Measurements from ENCODE around the gene MTR. TPM values are rescaled to one million over a fixed set of nuclear protein-coding genes. Genes with fewer than 3 reads are reported as not detected.

The MTR gene
- total and polyA plus RNA-seq, 4 donors, result 4.6 to 59.5 (median 32.1) TPM

- Histone ChIP-seq H3K36me3 (ENCODE audit: control insufficient read depth in 1 of 2, insufficient read depth in 2 of 2, low read length in 1 of 2) (no peaks in the 10 kb centered on the region), H3K27ac (ENCODE audit: low read depth in 1 of 2, low read length in 2 of 2) (peak overlapping the region; percentile 70 to 84), H3K4me1 (ENCODE audit: control insufficient read depth in 1 of 2, insufficient read depth in 2 of 2, low read length in 2 of 2) (no peaks in the 10 kb centered on the region), H3K27me3 (ENCODE audit: control insufficient read depth in 1 of 2, insufficient read depth in 2 of 2, low read length in 1 of 2) (no peaks in the 10 kb centered on the region), H3K9me3 (ENCODE audit: control insufficient read depth, low read length) (no peaks in the 10 kb centered on the region), H3K4me3 (ENCODE audit: low read length in 2 of 2) (peak overlapping the region; percentile 60 to 94)
- no peak for DNase-seq
- peak; percentile 60 for ATAC-seq (ENCODE audit: low FRiP score)
- intact Hi-C loops (cut with DNase I), result no loop called here
- WGBS, 2 donors, result 1% methylated on average over 41 of the region's 41 CpGs
Observed at GRCh38 chr1:236795757-236796667, 920 bp downstream of the MTR start.

- Histone ChIP-seq H3K9me3 (ENCODE audit: control insufficient read depth, low read length) (no peaks in the 10 kb centered on the region), H3K27ac (ENCODE audit: low read depth in 1 of 2, low read length in 2 of 2) (no peak overlapping the region), H3K27me3 (ENCODE audit: control insufficient read depth in 1 of 2, insufficient read depth in 2 of 2, low read length in 1 of 2) (no peaks in the 10 kb centered on the region), H3K4me1 (ENCODE audit: control insufficient read depth in 1 of 2, insufficient read depth in 2 of 2, low read length in 2 of 2) (no peaks in the 10 kb centered on the region), H3K36me3 (ENCODE audit: control insufficient read depth in 1 of 2, insufficient read depth in 2 of 2, low read length in 1 of 2) (no peaks in the 10 kb centered on the region), H3K4me3 (ENCODE audit: low read length in 2 of 2) (no peak overlapping the region)
- WGBS, 2 donors, result 91 to 94% methylated on average over 5 of the region's 5 CpGs
- intact Hi-C loops (cut with DNase I), result no loop called here
- DNase-seq (no peak), ATAC-seq (ENCODE audit: low FRiP score) (no peak)
Observed at GRCh38 chr1:236799001-236799400, 3.9 kb downstream of the MTR start.

GRCh38 chr1:236800002-236800620 lies 5.0 kb downstream of the MTR start:
- WGBS, 2 donors, result 76 to 90% methylated on average over 5 of the region's 5 CpGs
- Histone ChIP-seq H3K9me3 (ENCODE audit: control insufficient read depth, low read length) (no peaks in the 10 kb centered on the region), H3K4me3 (ENCODE audit: low read length in 2 of 2) (no peak overlapping the region), H3K27me3 (ENCODE audit: control insufficient read depth in 1 of 2, insufficient read depth in 2 of 2, low read length in 1 of 2) (no peaks in the 10 kb centered on the region), H3K36me3 (ENCODE audit: control insufficient read depth in 1 of 2, insufficient read depth in 2 of 2, low read length in 1 of 2) (no peaks in the 10 kb centered on the region), H3K27ac (ENCODE audit: low read depth in 1 of 2, low read length in 2 of 2) (no peak overlapping the region), H3K4me1 (ENCODE audit: control insufficient read depth in 1 of 2, insufficient read depth in 2 of 2, low read length in 2 of 2) (no peaks in the 10 kb centered on the region)
- ATAC-seq (ENCODE audit: low FRiP score), result no peak
- no peak for DNase-seq
- intact Hi-C loops (cut with DNase I), result no loop called here

DNA sequence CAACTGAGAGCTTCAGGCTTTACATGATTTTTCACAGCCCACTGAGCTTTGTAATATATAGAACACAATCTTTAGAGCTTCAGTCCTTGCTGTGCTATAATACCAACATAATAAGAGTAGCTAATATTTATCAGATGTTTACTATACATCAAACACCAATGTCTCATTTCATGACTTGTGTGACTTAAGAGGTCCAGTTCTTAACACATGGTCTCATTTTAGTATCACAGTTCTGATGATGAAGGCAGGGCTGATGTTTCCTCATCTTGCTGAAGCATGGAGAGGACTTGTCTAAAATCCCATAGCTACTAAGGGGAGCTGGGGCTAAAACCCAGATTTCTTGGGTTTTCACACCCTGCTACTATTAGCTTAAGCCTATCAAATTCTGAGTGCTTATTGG lies 5.5 kb downstream of the MTR start:
- Histone ChIP-seq H3K4me1 (ENCODE audit: control insufficient read depth in 1 of 2, insufficient read depth in 2 of 2, low read length in 2 of 2) (no peaks in the 10 kb centered on the region), H3K36me3 (ENCODE audit: control insufficient read depth in 1 of 2, insufficient read depth in 2 of 2, low read length in 1 of 2) (no peaks in the 10 kb centered on the region), H3K4me3 (ENCODE audit: low read length in 2 of 2) (no peak overlapping the region), H3K27ac (ENCODE audit: low read depth in 1 of 2, low read length in 2 of 2) (no peak overlapping the region), H3K27me3 (ENCODE audit: control insufficient read depth in 1 of 2, insufficient read depth in 2 of 2, low read length in 1 of 2) (no peaks in the 10 kb centered on the region), H3K9me3 (ENCODE audit: control insufficient read depth, low read length) (no peaks in the 10 kb centered on the region)
- DNase-seq (no peak), ATAC-seq (ENCODE audit: low FRiP score) (no peak)
- intact Hi-C loops (cut with DNase I), result no loop called here

- Histone ChIP-seq H3K4me1 (ENCODE audit: control insufficient read depth in 1 of 2, insufficient read depth in 2 of 2, low read length in 2 of 2) (no peaks in the 10 kb centered on the region), H3K4me3 (ENCODE audit: low read length in 2 of 2) (no peak overlapping the region), H3K27ac (ENCODE audit: low read depth in 1 of 2, low read length in 2 of 2) (no peak overlapping the region), H3K36me3 (ENCODE audit: control insufficient read depth in 1 of 2, insufficient read depth in 2 of 2, low read length in 1 of 2) (no peaks in the 10 kb centered on the region), H3K27me3 (ENCODE audit: control insufficient read depth in 1 of 2, insufficient read depth in 2 of 2, low read length in 1 of 2) (no peaks in the 10 kb centered on the region), H3K9me3 (ENCODE audit: control insufficient read depth, low read length) (no peaks in the 10 kb centered on the region)
- DNase-seq (no peak), ATAC-seq (ENCODE audit: low FRiP score) (no peak)
- intact Hi-C loops (cut with DNase I), result no loop called here
- 62 to 96% methylated on average over 3 of the region's 3 CpGs for WGBS, 2 donors
Observed at GRCh38 chr1:236802264-236802663, 7.2 kb downstream of the MTR start.

GRCh38 chr1:236806634-236807033 lies 11.5 kb downstream of the MTR start:
- Histone ChIP-seq H3K36me3 (ENCODE audit: control insufficient read depth in 1 of 2, insufficient read depth in 2 of 2, low read length in 1 of 2) (peaks cover 4 to 6% of the 10 kb centered on the region in 2 donors), H3K27ac (ENCODE audit: low read depth in 1 of 2, low read length in 2 of 2) (no peak overlapping the region), H3K27me3 (ENCODE audit: control insufficient read depth in 1 of 2, insufficient read depth in 2 of 2, low read length in 1 of 2) (no peaks in the 10 kb centered on the region), H3K9me3 (ENCODE audit: control insufficient read depth, low read length) (no peaks in the 10 kb centered on the region), H3K4me3 (ENCODE audit: low read length in 2 of 2) (no peak overlapping the region), H3K4me1 (ENCODE audit: control insufficient read depth in 1 of 2, insufficient read depth in 2 of 2, low read length in 2 of 2) (no peaks in the 10 kb centered on the region)
- 87 to 91% methylated on average over 2 of the region's 2 CpGs for WGBS, 2 donors
- ATAC-seq (ENCODE audit: low FRiP score), result no peak
- no peak for DNase-seq
- intact Hi-C loops (cut with DNase I), result no loop called here

DNA sequence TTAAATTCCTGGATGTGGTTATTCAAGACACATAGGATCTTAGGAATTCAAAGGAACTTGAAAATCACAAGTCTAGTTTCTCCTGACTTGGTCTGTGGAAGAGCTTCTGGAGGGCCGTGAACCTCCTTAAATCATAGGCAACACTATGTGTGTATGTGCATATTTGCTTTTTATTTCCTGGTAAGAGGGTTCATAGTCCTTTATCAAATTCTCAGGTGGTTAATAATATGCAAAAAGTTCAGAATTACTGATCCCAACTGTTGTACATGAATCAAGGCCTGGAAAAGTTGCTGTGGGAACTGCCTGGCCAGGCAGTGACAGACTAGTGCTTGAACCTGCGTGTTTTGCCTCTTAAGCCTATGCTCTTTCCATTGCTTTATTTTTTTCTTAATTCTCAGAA lies 12.9 kb downstream of the MTR start:
- 93% methylated on average over 2 of the region's 2 CpGs for WGBS, 2 donors
- intact Hi-C loops (cut with DNase I), result no loop called here
- ATAC-seq (ENCODE audit: low FRiP score) (no peak), DNase-seq (no peak)
- Histone ChIP-seq H3K36me3 (ENCODE audit: control insufficient read depth in 1 of 2, insufficient read depth in 2 of 2, low read length in 1 of 2) (peaks cover 4 to 8% of the 10 kb centered on the region in 2 donors), H3K4me3 (ENCODE audit: low read length in 2 of 2) (no peak overlapping the region), H3K27me3 (ENCODE audit: control insufficient read depth in 1 of 2, insufficient read depth in 2 of 2, low read length in 1 of 2) (no peaks in the 10 kb centered on the region), H3K4me1 (ENCODE audit: control insufficient read depth in 1 of 2, insufficient read depth in 2 of 2, low read length in 2 of 2) (no peaks in the 10 kb centered on the region), H3K27ac (ENCODE audit: low read depth in 1 of 2, low read length in 2 of 2) (no peak overlapping the region), H3K9me3 (ENCODE audit: control insufficient read depth, low read length) (no peaks in the 10 kb centered on the region)

- H3K27me3 ChIP-seq (ENCODE audit: control insufficient read depth in 1 of 2, insufficient read depth in 2 of 2, low read length in 1 of 2), result no peaks in the 10 kb centered on the region
- no peak for ATAC-seq (ENCODE audit: low FRiP score)
- peaks cover 4 to 8% of the 10 kb centered on the region in 2 donors for H3K36me3 ChIP-seq (ENCODE audit: control insufficient read depth in 1 of 2, insufficient read depth in 2 of 2, low read length in 1 of 2)
Observed at GRCh38 chr1:236808564-236809130, 13.6 kb downstream of the MTR start.

More at GRCh38 chr1:236808564-236809130, 13.6 kb downstream of the MTR start:
- intact Hi-C loops (cut with DNase I), result no loop called here
- DNase-seq, result no peak
- WGBS, 2 donors, result 85 to 86% methylated on average over 8 of the region's 8 CpGs
- Histone ChIP-seq H3K27ac (ENCODE audit: low read depth in 1 of 2, low read length in 2 of 2) (no peak overlapping the region), H3K4me3 (ENCODE audit: low read length in 2 of 2) (no peak overlapping the region), H3K9me3 (ENCODE audit: control insufficient read depth, low read length) (no peaks in the 10 kb centered on the region), H3K4me1 (ENCODE audit: control insufficient read depth in 1 of 2, insufficient read depth in 2 of 2, low read length in 2 of 2) (no peaks in the 10 kb centered on the region)

Measured in aorta (tissue), 5 donors.